HepG2 (cell line): ENCODE data around the gene ACSL6. TPM values are rescaled to one million over a fixed set of nuclear protein-coding genes. Genes with fewer than 3 reads are reported as not detected.

Experiments
- ATAC-seq: fragments of 200-7000 bp; cut with Tn5 transposase; 3 replicates; pipeline ENCODE4 v1.9.1; 2020; ENCODE audit warnings: mild to moderate bottlenecking, moderate library complexity
- BruUV-seq: library from RNA; stranded (reverse); fragments of 400-500 nt; replicated peaks from 2 replicates; lab custom pipeline; 2021; lab: Mats Ljungman, UMichigan
- CTCF ChIA-PET: fragments of 300-600 bp; formaldehyde crosslinking; extraction: SDS; loops from one replicate; lab custom pipeline; 2021; ENCODE audit warnings: low total read pairs, inconsistent platforms, low intra/inter-chr PET ratio; lab: Yijun Ruan, JAX
- POLR2A ChIA-PET: fragments of 350-600 bp; sonication (Branson Sonifier 250); formaldehyde crosslinking; loops from one replicate; lab custom pipeline; 2020; ENCODE audit warnings: antibody characterized with exemption, inconsistent platforms; lab: Yijun Ruan, JAX
- DNase-seq: peaks from one replicate; pipeline ENCODE4 v3.0.0-alpha.2; 2015; ENCODE audit warnings: low spot score
- FAIRE-seq: peaks from 3 replicates; lab custom pipeline; 2011; peaks lifted over from hg19 to GRCh38; lab: Jason Lieb, UNC
- H2AFZ ChIP-seq: one replicate; pipeline ENCODE4 v1.6.1; 2011; ENCODE audit warnings: low read length, inconsistent platforms
- H3K27ac ChIP-seq: fragments of 300-600 bp; 3 replicates; pipeline ENCODE4 v1.8.0; 2011; ENCODE audit warnings: mixed run types, mild to moderate bottlenecking, mixed read lengths, low read length, inconsistent platforms; ENCODE audit not compliant: insufficient read depth; ENCODE audit errors: extremely low read length
- H3K27me3 ChIP-seq, 2 experiments: fragments of 200-600 bp in 1 of 2; 2 replicates in 1 of 2; 3 replicates in 1 of 2; pipeline versions ENCODE4 v1.6.0 to v1.8.0; 2011; ENCODE audit warnings: low read length in 2 of 2, mild to moderate bottlenecking in 2 of 2, moderate library complexity in 2 of 2, inconsistent platforms in 1 of 2; ENCODE audit not compliant: insufficient read depth in 2 of 2, control insufficient read depth in 1 of 2
- H3K36me3 ChIP-seq, 2 experiments: fragments of 200-600 bp in 1 of 2; replicated peaks in 1 of 2; 2 replicates in 1 of 2; 3 replicates in 1 of 2; pipeline versions ENCODE4 v1.5.1 to v1.8.0; 2011; ENCODE audit warnings: low read length in 2 of 2, inconsistent platforms in 1 of 2; ENCODE audit not compliant: insufficient read depth in 2 of 2, control insufficient read depth in 1 of 2
- H3K4me1 ChIP-seq: 2 replicates; pipeline ENCODE4 v1.5.1; 2012; ENCODE audit warnings: low read length, inconsistent platforms; ENCODE audit not compliant: insufficient read depth
- H3K4me2 ChIP-seq: 2 replicates; pipeline ENCODE4 v1.6.0; 2011; ENCODE audit warnings: low read depth, low read length, inconsistent platforms
- H3K4me3 ChIP-seq, 3 experiments: fragments of 200-600 bp in 1 of 3; sonication (generic), shearing (Covaris generic) in 1 of 3; replicated peaks in 1 of 3; 2 replicates each; pipeline ENCODE4 v1.5.1; 2011 to 2016; ENCODE audit warnings: low read length in 3 of 3, inconsistent platforms in 2 of 3, low read depth in 2 of 3, mild to moderate bottlenecking in 2 of 3, control low read depth in 1 of 3, mixed read lengths in 1 of 3; ENCODE audit not compliant: insufficient read depth in 1 of 3
- H3K79me2 ChIP-seq: one replicate; pipeline ENCODE4 v1.6.1; 2011; ENCODE audit warnings: low read length, inconsistent platforms; ENCODE audit not compliant: insufficient read depth
- H3K9ac ChIP-seq: 2 replicates; pipeline ENCODE4 v1.6.0; 2011; ENCODE audit warnings: mild to moderate bottlenecking, low read depth, low read length, inconsistent platforms; ENCODE audit not compliant: insufficient read depth
- H3K9me3 ChIP-seq: 2 replicates; pipeline ENCODE4 v1.5.1; 2012; ENCODE audit warnings: mild to moderate bottlenecking, low read length
- H4K20me1 ChIP-seq: 2 replicates; pipeline ENCODE4 v1.6.0; 2011; ENCODE audit warnings: inconsistent platforms, mild to moderate bottlenecking, low read length, moderate library complexity; ENCODE audit not compliant: insufficient read depth
- ARID5B ChIP-seq: IDR thresholded peaks from 2 replicates; pipeline ENCODE4 v1.4.0; 2020; ENCODE audit warnings: mild to moderate bottlenecking, missing genetic modification reagents
- ZNF530 ChIP-seq: sonication (generic); formaldehyde crosslinking; IDR thresholded peaks from 2 replicates; pipeline ENCODE4 v1.5.0; 2020; ENCODE audit warnings: low read depth, mild to moderate bottlenecking, missing genetic modification reagents
- WGBS: methylation state at CpG from one replicate; pipeline ENCODE4 v1.1.6; 2017; ENCODE audit warnings: low lambda C conversion rate; 5-methylcytosine and 5-hydroxymethylcytosine counted together
- in situ Hi-C: cut with HindIII; loops from 2 replicates; pipeline ENCODE4 v1.10.0; 2017; ENCODE audit warnings: low pct_unique_long_range_greater_than_20kb; ENCODE audit not compliant: extremely low pct_ligation_motif_present
- intact Hi-C: fragments of 100-400 bp; cut with micrococcal nuclease; formaldehyde crosslinking; loops from one replicate; pipeline ENCODE4 v1.10.0; 2022; ENCODE audit not compliant: unreplicated experiment
- polyA plus RNA-seq, 8 experiments: library from polyadenylated mRNA; depleted of rRNA in 3 of 8; stranded (reverse) in 7 of 8; unstranded in 1 of 8; fragments of >200 nt; fragmentation: Illumina TruSeq in 4 of 8; extraction: Trizol in 4 of 8; gene quantifications; 2 replicates each; pipeline versions ENCODE4 v1.2.1 to v1.2.3, GENCODE V29; 2011 to 2016; ENCODE audit warnings: low read depth in 4 of 8, missing spikeins in 1 of 8, mixed read lengths in 1 of 8; ENCODE audit not compliant: insufficient read depth in 1 of 8
- total RNA-seq, 5 experiments: library from RNA; depleted of rRNA; stranded (reverse); fragments of >200 nt; fragmentation: Illumina TruSeq; extraction: Trizol; gene quantifications; 2 replicates each; pipeline ENCODE4 v1.2.3, GENCODE V29; 2016; ENCODE audit warnings: low read depth in 1 of 5
- TF ChIP-seq, protein P1 (sequence below): sonication (generic); formaldehyde crosslinking; IDR thresholded peaks from 2 replicates; pipeline ENCODE4 v1.5.0; 2020; ENCODE audit warnings: missing genetic modification reagents, mild to moderate bottlenecking, borderline replicate concordance

The ACSL6 gene
- total and polyA plus RNA-seq, 2 of the 13 experiments (the other 11 are each of a cell fraction or from before 2014, with no cell fraction given): 3.7 to 3.8 TPM

DNA sequence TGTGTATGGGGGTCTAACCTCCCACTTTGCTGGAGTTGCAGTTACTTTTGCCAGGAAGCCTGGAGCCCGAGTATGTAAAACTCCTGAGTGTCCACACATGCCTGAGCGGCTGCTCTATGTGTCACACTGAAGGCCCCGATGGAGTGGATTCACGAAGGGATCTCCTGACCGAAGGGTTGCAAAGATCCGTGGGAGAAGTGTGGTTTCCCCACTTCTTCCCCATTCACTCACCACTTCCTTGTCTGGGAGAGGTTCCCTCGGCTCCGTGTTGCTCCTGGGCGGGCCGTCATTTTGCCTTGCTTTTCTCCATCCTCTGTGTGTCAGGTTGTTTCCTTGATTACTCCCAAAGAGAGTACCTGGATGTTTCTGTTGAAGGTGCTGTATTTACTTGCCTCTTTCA is 32.7 kb upstream of the ACSL6 start:
- no peak overlapping the region for H3K4me2 ChIP-seq
- no peaks in the 10 kb centered on the region for H3K4me1 ChIP-seq
- 0 out of 5 replicates have a peak, but pooled peaks cover 0 to 6% of the 10 kb centered on the region in 2 experiments for H3K27me3 ChIP-seq
- no peaks in the 10 kb centered on the region for H3K36me3 ChIP-seq
- intact Hi-C loops: no loop called here
- no peaks in the 10 kb centered on the region for H3K79me2 ChIP-seq
- FAIRE-seq: no peak
- no peak overlapping the region for H3K4me3 ChIP-seq
- CTCF ChIA-PET: no interaction called here
- 36% methylated on average over 9 of the region's 10 CpGs for WGBS
- H2AFZ ChIP-seq: no peak overlapping the region
- no peak for ATAC-seq
- BruUV-seq: no TSS peak
- no peak for DNase-seq
- POLR2A ChIA-PET: no interaction called here
- no peaks in the 10 kb centered on the region for H4K20me1 ChIP-seq
- H3K9ac ChIP-seq: no peak overlapping the region
- no peaks in the 10 kb centered on the region for H3K9me3 ChIP-seq
- in situ Hi-C loops: no loop called here
- H3K27ac ChIP-seq: no peak overlapping the region
- no peak for TF ChIP-seq ZNF530 (CRISPR knock-in tag)
- TF ChIP-seq, protein P1, sequence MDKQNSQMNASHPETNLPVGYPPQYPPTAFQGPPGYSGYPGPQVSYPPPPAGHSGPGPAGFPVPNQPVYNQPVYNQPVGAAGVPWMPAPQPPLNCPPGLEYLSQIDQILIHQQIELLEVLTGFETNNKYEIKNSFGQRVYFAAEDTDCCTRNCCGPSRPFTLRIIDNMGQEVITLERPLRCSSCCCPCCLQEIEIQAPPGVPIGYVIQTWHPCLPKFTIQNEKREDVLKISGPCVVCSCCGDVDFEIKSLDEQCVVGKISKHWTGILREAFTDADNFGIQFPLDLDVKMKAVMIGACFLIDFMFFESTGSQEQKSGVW: no peak

- POLR2A ChIA-PET: no interaction called here
- no peak for TF ChIP-seq ARID5B
- TF ChIP-seq, all 625 proteins: peak for 0
- Histone ChIP-seq H3K4me1 (no peaks in the 10 kb centered on the region), H3K79me2 (no peaks in the 10 kb centered on the region), H2AFZ (no peak overlapping the region), H3K4me2 (no peak overlapping the region), H3K9ac (no peak overlapping the region), H3K27me3 (no peaks in the 10 kb centered on the region; a peak in 1 of 5 replicates), H3K36me3 (no peaks in the 10 kb centered on the region), H3K4me3 (no peak overlapping the region), H4K20me1 (no peaks in the 10 kb centered on the region), H3K27ac (no peak overlapping the region), H3K9me3 (no peaks in the 10 kb centered on the region)
- no peak for FAIRE-seq
- CTCF ChIA-PET: no interaction called here
- in situ Hi-C loops (no loop called here), intact Hi-C loops (no loop called here)
- no peak for ATAC-seq
- no peak for DNase-seq
- WGBS: 0% methylated on average over 2 of the region's 2 CpGs
- no TSS peak for BruUV-seq
These were observed 25.9 kb upstream of the ACSL6 start for GRCh38 chr5:132037353-132037752.
